Measurements from ENCODE around the gene TOMM6. TPM values are rescaled to one million over a fixed set of nuclear protein-coding genes. Genes with fewer than 3 reads are reported as not detected.

TOMM6 gene
- total RNA-seq, 3 donors from 2014 or later: 108 to 127 (median 117) TPM

GRCh38 chr6:41783106-41783780 is 4.3 kb upstream of the TOMM6 start:
- no peaks in the 10 kb centered on the region for H3K9me3 ChIP-seq
- intact Hi-C loops (cut with DNase I; ENCODE audit: low total_unique reads): loop anchor here (5.0 to 10.0 kb wide), 2 partner anchors 152 to 264 kb away; no protein-coding TSS in a partner anchor
- H3K4me1 ChIP-seq: peaks cover 5 to 10% of the 10 kb centered on the region in 2 donors
- H3K4me3 ChIP-seq: no peak overlapping the region
- DNase-seq (ENCODE audit: low spot score in 2 of 2): no peak
- H3K27ac ChIP-seq: peak overlapping the region in 1 of 2 donors; percentile 54
- TF ChIP-seq POLR2A (IDR thresholded peaks at IDR 0.05): no peak
- TF ChIP-seq POLR2AphosphoS5 (IDR thresholded peaks at IDR 0.05): no peak
- TF ChIP-seq CTCF (IDR thresholded peaks at IDR 0.05): no peak
- H3K27me3 ChIP-seq: no peaks in the 10 kb centered on the region
- H3K36me3 ChIP-seq: no peaks in the 10 kb centered on the region

GRCh38 chr6:41784581-41785171 is 2.8 kb upstream of the TOMM6 start:
- H3K27ac ChIP-seq: peak overlapping the region in 1 of 2 donors; percentile 54
- no peak for DNase-seq (ENCODE audit: low spot score in 2 of 2)

GRCh38 chr6:41785254-41785653 is 2.2 kb upstream of the TOMM6 start:
- H3K4me3 ChIP-seq: no peak overlapping the region
- peak overlapping the region in 1 of 2 donors; percentile 54 for H3K27ac ChIP-seq
- intact Hi-C loops (cut with DNase I; ENCODE audit: low total_unique reads): loop anchor here (10.0 kb wide), 1 partner anchor 150 kb away; no protein-coding TSS in a partner anchor
- H3K4me1 ChIP-seq: peaks cover 5 to 21% of the 10 kb centered on the region in 2 donors
- H3K36me3 ChIP-seq: no peaks in the 10 kb centered on the region
- no peak for TF ChIP-seq POLR2AphosphoS5 (IDR thresholded peaks at IDR 0.05)
- no peak for TF ChIP-seq CTCF (IDR thresholded peaks at IDR 0.05)
- TF ChIP-seq POLR2A (IDR thresholded peaks at IDR 0.05): no peak
- DNase-seq (ENCODE audit: low spot score in 2 of 2): no peak
- no peaks in the 10 kb centered on the region for H3K9me3 ChIP-seq
- H3K27me3 ChIP-seq: no peaks in the 10 kb centered on the region

More at GRCh38 chr6:41784581-41785171, 2.8 kb upstream of the TOMM6 start:
- no peaks in the 10 kb centered on the region for H3K36me3 ChIP-seq
- no peaks in the 10 kb centered on the region for H3K9me3 ChIP-seq
- intact Hi-C loops (cut with DNase I; ENCODE audit: low total_unique reads): loop anchor here (5.0 to 10.0 kb wide), 2 partner anchors 150 to 263 kb away; no protein-coding TSS in a partner anchor
- H3K4me3 ChIP-seq: no peak overlapping the region
- no peak for TF ChIP-seq CTCF (IDR thresholded peaks at IDR 0.05)
- no peak for TF ChIP-seq POLR2AphosphoS5 (IDR thresholded peaks at IDR 0.05)
- TF ChIP-seq POLR2A (IDR thresholded peaks at IDR 0.05): no peak
- peaks cover 5 to 21% of the 10 kb centered on the region in 2 donors for H3K4me1 ChIP-seq
- no peaks in the 10 kb centered on the region for H3K27me3 ChIP-seq

GRCh38 chr6:41785689-41786450 is 1.6 kb upstream of the TOMM6 start:
- peak overlapping the region; percentile 73 to 89 (median 78) for H3K4me3 ChIP-seq
- peak overlapping the region; percentile 93 to 95 for H3K27ac ChIP-seq
- intact Hi-C loops (cut with DNase I; ENCODE audit: low total_unique reads): loop anchor here (10.0 kb wide), 1 partner anchor 149 kb away; no protein-coding TSS in a partner anchor
- H3K27me3 ChIP-seq: no peaks in the 10 kb centered on the region
- TF ChIP-seq CTCF (IDR thresholded peaks at IDR 0.05): no peak
- no peak for TF ChIP-seq POLR2A (IDR thresholded peaks at IDR 0.05)
- no peak for TF ChIP-seq POLR2AphosphoS5 (IDR thresholded peaks at IDR 0.05)
- no peak for DNase-seq (ENCODE audit: low spot score in 2 of 2)
- H3K36me3 ChIP-seq: no peaks in the 10 kb centered on the region
- peaks cover 5 to 21% of the 10 kb centered on the region in 2 donors for H3K4me1 ChIP-seq
- no peaks in the 10 kb centered on the region for H3K9me3 ChIP-seq
